Measurements from ENCODE around the gene CACNA1E. TPM values are rescaled to one million over a fixed set of nuclear protein-coding genes. Genes with fewer than 3 reads are reported as not detected.
A peak's percentile ranks its signal among the peaks of the same experiment; 100 is the strongest.

Gene CACNA1E
- total RNA-seq, result not detected
- polyA plus RNA-seq, result not detected

GRCh38 chr1:181483285-181484195 lies at the start of gene CACNA1E:
Gene CACNA1E, plus strand, starts transcription at chr1:181483517. Its CDS starts 228 bp downstream, at chr1:181483745.
- ATAC-seq (ENCODE audit: low read depth in 2 of 2), result no peak
- Histone ChIP-seq H3K36me3 (ENCODE audit: control insufficient read depth, insufficient read depth, low read length) (no peaks in the 10 kb centered on the region), H3K4me1 (ENCODE audit: control insufficient read depth, insufficient read depth, low read length, poor library complexity, severe bottlenecking) (peaks cover 5% of the 10 kb centered on the region), H3K4me3 (ENCODE audit: low read depth, low read length) (no peak within 1 kb of the TSS), H3K27ac (ENCODE audit: insufficient read depth, low read length, poor library complexity, severe bottlenecking) (no peak within 1 kb of the TSS), H3K27me3 (ENCODE audit: control insufficient read depth, insufficient read depth, low read length) (peaks cover 36% of the 10 kb centered on the region), H3K9me3 (ENCODE audit: control insufficient read depth in 2 of 2, low read length in 2 of 2) (no peaks in the 10 kb centered on the region)
- peak within 1 kb of the TSS in 1 of 3 donors; percentile 63 for H3K27ac Mint-ChIP-seq
- peaks cover 0 to 24% (median under 1%) of the 10 kb centered on the region in 4 donors for H3K4me1 Mint-ChIP-seq
- peaks cover 0 to 5% (median 0%) of the 10 kb centered on the region in 7 donors for H3K9me3 Mint-ChIP-seq
- no peak for DNase-seq
- peaks cover 61% of the 10 kb centered on the region for H3K27me3 Mint-ChIP-seq
- peak within 1 kb of the TSS in 2 of 4 donors; percentile 19 to 24 for H3K4me3 Mint-ChIP-seq
- H3K36me3 Mint-ChIP-seq, result no peaks in the 10 kb centered on the region

- no peaks in the 10 kb centered on the region for H3K4me1 Mint-ChIP-seq
- H3K9me3 Mint-ChIP-seq, result no peaks in the 10 kb centered on the region
- H3K27ac Mint-ChIP-seq, result no peak overlapping the region
- H3K4me1 ChIP-seq (ENCODE audit: control insufficient read depth, insufficient read depth, low read length, poor library complexity, severe bottlenecking), result no peaks in the 10 kb centered on the region
- no peaks in the 10 kb centered on the region for H3K36me3 Mint-ChIP-seq
- peaks cover 15% of the 10 kb centered on the region for H3K27me3 ChIP-seq (ENCODE audit: control insufficient read depth, insufficient read depth, low read length)
- DNase-seq (no peak), ATAC-seq (ENCODE audit: low read depth in 2 of 2) (no peak)
- H3K27me3 Mint-ChIP-seq, result peaks cover 22% of the 10 kb centered on the region
- H3K36me3 ChIP-seq (ENCODE audit: control insufficient read depth, insufficient read depth, low read length), result no peaks in the 10 kb centered on the region
- H3K9me3 ChIP-seq (ENCODE audit: control insufficient read depth in 2 of 2, low read length in 2 of 2), result no peaks in the 10 kb centered on the region
- H3K4me3 ChIP-seq (ENCODE audit: low read depth, low read length), result no peak overlapping the region
- no peak overlapping the region for H3K27ac ChIP-seq (ENCODE audit: insufficient read depth, low read length, poor library complexity, severe bottlenecking)
- H3K4me3 Mint-ChIP-seq, result no peak overlapping the region
Observed at GRCh38 chr1:181433931-181434330, 49.4 kb upstream of the CACNA1E start.

- Histone ChIP-seq H3K36me3 (ENCODE audit: control insufficient read depth, insufficient read depth, low read length) (no peaks in the 10 kb centered on the region), H3K27me3 (ENCODE audit: control insufficient read depth, insufficient read depth, low read length) (peaks cover 15% of the 10 kb centered on the region), H3K9me3 (ENCODE audit: control insufficient read depth in 2 of 2, low read length in 2 of 2) (no peaks in the 10 kb centered on the region), H3K27ac (ENCODE audit: insufficient read depth, low read length, poor library complexity, severe bottlenecking) (no peak overlapping the region), H3K4me3 (ENCODE audit: low read depth, low read length) (no peak overlapping the region), H3K4me1 (ENCODE audit: control insufficient read depth, insufficient read depth, low read length, poor library complexity, severe bottlenecking) (no peaks in the 10 kb centered on the region)
- DNase-seq (no peak), ATAC-seq (ENCODE audit: low read depth in 2 of 2) (no peak)
- no peak overlapping the region for H3K4me3 Mint-ChIP-seq
- no peaks in the 10 kb centered on the region for H3K4me1 Mint-ChIP-seq
- H3K27ac Mint-ChIP-seq, result no peak overlapping the region
- no peaks in the 10 kb centered on the region for H3K9me3 Mint-ChIP-seq
- peaks cover 21% of the 10 kb centered on the region for H3K27me3 Mint-ChIP-seq
- no peaks in the 10 kb centered on the region for H3K36me3 Mint-ChIP-seq
Observed at GRCh38 chr1:181438013-181438412, 45.3 kb upstream of the CACNA1E start.

GRCh38 chr1:181440510-181440909 lies 42.8 kb upstream of the CACNA1E start:
- peaks cover 10% of the 10 kb centered on the region for H3K27me3 ChIP-seq (ENCODE audit: control insufficient read depth, insufficient read depth, low read length)
- no peaks in the 10 kb centered on the region for H3K4me1 ChIP-seq (ENCODE audit: control insufficient read depth, insufficient read depth, low read length, poor library complexity, severe bottlenecking)
- no peak overlapping the region for H3K27ac ChIP-seq (ENCODE audit: insufficient read depth, low read length, poor library complexity, severe bottlenecking)
- H3K4me3 ChIP-seq (ENCODE audit: low read depth, low read length), result no peak overlapping the region
- Mint-ChIP-seq H3K4me3 (no peak overlapping the region), H3K27ac (no peak overlapping the region), H3K27me3 (peaks cover 16% of the 10 kb centered on the region), H3K4me1 (no peaks in the 10 kb centered on the region), H3K9me3 (peaks cover 0 to 3% (median 0%) of the 10 kb centered on the region in 7 donors), H3K36me3 (no peaks in the 10 kb centered on the region)
- ATAC-seq (ENCODE audit: low read depth in 2 of 2), result no peak
- no peaks in the 10 kb centered on the region for H3K36me3 ChIP-seq (ENCODE audit: control insufficient read depth, insufficient read depth, low read length)
- H3K9me3 ChIP-seq (ENCODE audit: control insufficient read depth in 2 of 2, low read length in 2 of 2), result no peaks in the 10 kb centered on the region
- no peak for DNase-seq

- Mint-ChIP-seq H3K9me3 (peaks cover 0 to 3% (median 0%) of the 10 kb centered on the region in 7 donors), H3K27me3 (peaks cover 16% of the 10 kb centered on the region), H3K36me3 (no peaks in the 10 kb centered on the region), H3K4me1 (no peaks in the 10 kb centered on the region), H3K27ac (no peak overlapping the region), H3K4me3 (no peak overlapping the region)
- no peak overlapping the region for H3K4me3 ChIP-seq (ENCODE audit: low read depth, low read length)
- no peaks in the 10 kb centered on the region for H3K36me3 ChIP-seq (ENCODE audit: control insufficient read depth, insufficient read depth, low read length)
- ATAC-seq (ENCODE audit: low read depth in 2 of 2) (no peak), DNase-seq (no peak)
- no peak overlapping the region for H3K27ac ChIP-seq (ENCODE audit: insufficient read depth, low read length, poor library complexity, severe bottlenecking)
- peaks cover 4% of the 10 kb centered on the region for H3K27me3 ChIP-seq (ENCODE audit: control insufficient read depth, insufficient read depth, low read length)
- H3K4me1 ChIP-seq (ENCODE audit: control insufficient read depth, insufficient read depth, low read length, poor library complexity, severe bottlenecking), result no peaks in the 10 kb centered on the region
- H3K9me3 ChIP-seq (ENCODE audit: control insufficient read depth in 2 of 2, low read length in 2 of 2), result no peaks in the 10 kb centered on the region
Observed at GRCh38 chr1:181442181-181442525, 41.2 kb upstream of the CACNA1E start.

GRCh38 chr1:181443231-181443853 lies 40.0 kb upstream of the CACNA1E start:
- Mint-ChIP-seq H3K27me3 (peaks cover 12% of the 10 kb centered on the region), H3K4me1 (no peaks in the 10 kb centered on the region), H3K27ac (no peak overlapping the region), H3K4me3 (no peak overlapping the region), H3K9me3 (peaks cover 0 to 3% (median 0%) of the 10 kb centered on the region in 7 donors), H3K36me3 (no peaks in the 10 kb centered on the region)
- ATAC-seq (ENCODE audit: low read depth in 2 of 2), result no peak
- no peaks in the 10 kb centered on the region for H3K36me3 ChIP-seq (ENCODE audit: control insufficient read depth, insufficient read depth, low read length)
- no peaks in the 10 kb centered on the region for H3K27me3 ChIP-seq (ENCODE audit: control insufficient read depth, insufficient read depth, low read length)
- no peaks in the 10 kb centered on the region for H3K9me3 ChIP-seq (ENCODE audit: control insufficient read depth in 2 of 2, low read length in 2 of 2)
- DNase-seq, result no peak
- H3K4me3 ChIP-seq (ENCODE audit: low read depth, low read length), result no peak overlapping the region
- H3K4me1 ChIP-seq (ENCODE audit: control insufficient read depth, insufficient read depth, low read length, poor library complexity, severe bottlenecking), result no peaks in the 10 kb centered on the region
- no peak overlapping the region for H3K27ac ChIP-seq (ENCODE audit: insufficient read depth, low read length, poor library complexity, severe bottlenecking)

GRCh38 chr1:181445436-181445835 lies 37.9 kb upstream of the CACNA1E start:
- H3K4me3 Mint-ChIP-seq, result no peak overlapping the region
- no peak overlapping the region for H3K27ac Mint-ChIP-seq
- no peaks in the 10 kb centered on the region for H3K27me3 ChIP-seq (ENCODE audit: control insufficient read depth, insufficient read depth, low read length)

More at GRCh38 chr1:181445436-181445835, 37.9 kb upstream of the CACNA1E start:
- Histone ChIP-seq H3K27ac (ENCODE audit: insufficient read depth, low read length, poor library complexity, severe bottlenecking) (no peak overlapping the region), H3K36me3 (ENCODE audit: control insufficient read depth, insufficient read depth, low read length) (no peaks in the 10 kb centered on the region), H3K4me3 (ENCODE audit: low read depth, low read length) (no peak overlapping the region), H3K4me1 (ENCODE audit: control insufficient read depth, insufficient read depth, low read length, poor library complexity, severe bottlenecking) (no peaks in the 10 kb centered on the region), H3K9me3 (ENCODE audit: control insufficient read depth in 2 of 2, low read length in 2 of 2) (no peaks in the 10 kb centered on the region)
- ATAC-seq (ENCODE audit: low read depth in 2 of 2) (no peak), DNase-seq (no peak)
- no peaks in the 10 kb centered on the region for H3K4me1 Mint-ChIP-seq
- H3K27me3 Mint-ChIP-seq, result peaks cover 9% of the 10 kb centered on the region
- no peaks in the 10 kb centered on the region for H3K36me3 Mint-ChIP-seq
- H3K9me3 Mint-ChIP-seq, result peaks cover 0 to 3% (median 0%) of the 10 kb centered on the region in 7 donors
